Mesendoderm (in vitro differentiated cells): ENCODE measurements around the gene RNPS1.

Experiments
- DNase-seq: peaks from one replicate; pipeline ENCODE4 v3.0.0; 2013
- H2AK5ac ChIP-seq: 2 replicates; pipeline ENCODE4 v1.6.1; 2013; ENCODE audit warnings: low read length, inconsistent platforms
- H2BK120ac ChIP-seq: 2 replicates; pipeline ENCODE4 v1.6.1; 2013; ENCODE audit warnings: low read depth, mild to moderate bottlenecking, low read length, moderate library complexity, mixed read lengths
- H2BK15ac ChIP-seq: replicated peaks from 2 replicates; pipeline ENCODE4 v1.6.1; 2013; ENCODE audit warnings: low read depth, mild to moderate bottlenecking, moderate library complexity
- H2BK5ac ChIP-seq: 2 replicates; pipeline ENCODE4 v1.6.1; 2013; ENCODE audit warnings: low read length, inconsistent platforms
- H3K18ac ChIP-seq: 2 replicates; pipeline ENCODE4 v1.6.1; 2013; ENCODE audit warnings: mild to moderate bottlenecking, low read length, mixed read lengths
- H3K23ac ChIP-seq: one replicate; pipeline ENCODE4 v1.6.1; 2013; ENCODE audit warnings: low read length
- H3K27ac ChIP-seq: 2 replicates; pipeline ENCODE4 v1.5.1; 2013; ENCODE audit warnings: low read depth, mild to moderate bottlenecking, inconsistent platforms, low read length, moderate library complexity
- H3K27me3 ChIP-seq: 2 replicates; pipeline ENCODE4 v1.6.1; 2013; ENCODE audit warnings: low read length, control low read depth, mild to moderate bottlenecking, inconsistent platforms; ENCODE audit not compliant: insufficient read depth, poor library complexity
- H3K36me3 ChIP-seq: 2 replicates; pipeline ENCODE4 v1.6.1; 2013; ENCODE audit warnings: low read length, inconsistent platforms; ENCODE audit not compliant: control insufficient read depth, insufficient read depth
- H3K4ac ChIP-seq: one replicate; pipeline ENCODE4 v1.6.1; 2013; ENCODE audit warnings: low read depth, mild to moderate bottlenecking, low read length, moderate library complexity
- H3K4me1 ChIP-seq: 2 replicates; pipeline ENCODE4 v1.6.1; 2013; ENCODE audit warnings: low read depth, low read length, inconsistent platforms; ENCODE audit not compliant: control insufficient read depth
- H3K4me2 ChIP-seq: 2 replicates; pipeline ENCODE4 v1.6.1; 2013; ENCODE audit warnings: low read length
- H3K4me3 ChIP-seq: 2 replicates; pipeline ENCODE4 v1.5.1; 2013; ENCODE audit warnings: mild to moderate bottlenecking, low read length
- H3K56ac ChIP-seq: one replicate; pipeline ENCODE4 v1.6.1; 2013; ENCODE audit warnings: low read length
- H3K79me1 ChIP-seq: 2 replicates; pipeline ENCODE4 v1.6.1; 2013; ENCODE audit warnings: low read length, inconsistent platforms
- H3K79me2 ChIP-seq: 2 replicates; pipeline ENCODE4 v1.6.1; 2013; ENCODE audit warnings: mild to moderate bottlenecking, low read length; ENCODE audit not compliant: control insufficient read depth, insufficient read depth
- H3K9ac ChIP-seq: 2 replicates; pipeline ENCODE4 v1.6.1; 2013; ENCODE audit warnings: low read length, inconsistent platforms
- H4K5ac ChIP-seq: one replicate; pipeline ENCODE4 v1.6.1; 2013; ENCODE audit warnings: low read length
- H4K8ac ChIP-seq: one replicate; pipeline ENCODE4 v1.6.1; 2013; ENCODE audit warnings: low read depth, mild to moderate bottlenecking, control low read depth, low read length, moderate library complexity
- WGBS: extraction: QIAGEN DNeasy Blood & Tissue Kit; methylation state at CpG from one replicate; pipeline ENCODE4 v1.1.7; 2013; ENCODE audit warnings: low lambda C conversion rate, missing lambda C conversion rate; ENCODE audit not compliant: insufficient coverage; ENCODE audit errors: extremely low coverage; 5-methylcytosine and 5-hydroxymethylcytosine counted together

Gene RNPS1

GRCh38 chr16:2213817-2214718 lies 53.9 kb downstream of the RNPS1 start:
- peak overlapping the region; percentile 72 for H3K27ac ChIP-seq

GRCh38 chr16:2212362-2213324 lies 55.3 kb downstream of the RNPS1 start:
- no peak overlapping the region for H3K18ac ChIP-seq
- no CpG with 5 or more reads among the region's 19 CpGs for WGBS
- H3K27ac ChIP-seq: no peak overlapping the region
- H3K27me3 ChIP-seq: no peaks in the 10 kb centered on the region
- H3K4me3 ChIP-seq: no peak overlapping the region
- peak overlapping the region; percentile 85 for H3K4me2 ChIP-seq
- H3K9ac ChIP-seq: peak overlapping the region; percentile 98
- H4K8ac ChIP-seq: no peak overlapping the region
- no peak overlapping the region for H2AK5ac ChIP-seq
- peak; percentile 41 for DNase-seq
- H2BK15ac ChIP-seq: no peak overlapping the region
- no peak overlapping the region for H3K23ac ChIP-seq
- H3K4ac ChIP-seq: no peak overlapping the region
- H2BK5ac ChIP-seq: no peak overlapping the region
- no peak overlapping the region for H2BK120ac ChIP-seq
- H4K5ac ChIP-seq: no peak overlapping the region
- H3K36me3 ChIP-seq: peaks cover 6% of the 10 kb centered on the region
- H3K79me2 ChIP-seq: peaks cover 24% of the 10 kb centered on the region
- peaks cover 3% of the 10 kb centered on the region for H3K4me1 ChIP-seq
- peak overlapping the region; percentile 51 for H3K56ac ChIP-seq
- peaks cover 12% of the 10 kb centered on the region for H3K79me1 ChIP-seq

More at GRCh38 chr16:2213817-2214718, 53.9 kb downstream of the RNPS1 start:
- Histone ChIP-seq H2BK120ac (no peak overlapping the region), H3K27me3 (no peaks in the 10 kb centered on the region), H3K18ac (peak overlapping the region; percentile 82), H2AK5ac (no peak overlapping the region), H3K9ac (peak overlapping the region; percentile 98), H3K56ac (peak overlapping the region; percentile 99), H4K5ac (no peak overlapping the region), H3K4me2 (peak overlapping the region; percentile 85), H4K8ac (no peak overlapping the region), H3K79me1 (peaks cover 12% of the 10 kb centered on the region), H2BK5ac (peak overlapping the region; percentile 82), H3K4me1 (peaks cover 3% of the 10 kb centered on the region), H3K79me2 (peaks cover 24% of the 10 kb centered on the region), H3K4me3 (peak overlapping the region; percentile 95), H2BK15ac (no peak overlapping the region), H3K4ac (peak overlapping the region; percentile 97), H3K23ac (no peak overlapping the region), H3K36me3 (peaks cover 3% of the 10 kb centered on the region)
- peak; percentile 47 for DNase-seq
- no CpG with 5 or more reads among the region's 98 CpGs for WGBS

- peaks cover 12% of the 10 kb centered on the region for H3K79me1 ChIP-seq
- no peak for DNase-seq
- H2AK5ac ChIP-seq: no peak overlapping the region
- H3K4me1 ChIP-seq: peaks cover 3% of the 10 kb centered on the region
- no peak overlapping the region for H3K4me2 ChIP-seq
- no peak overlapping the region for H3K27ac ChIP-seq
- H2BK15ac ChIP-seq: no peak overlapping the region
- no peak overlapping the region for H4K5ac ChIP-seq
- H3K79me2 ChIP-seq: peaks cover 24% of the 10 kb centered on the region
- H2BK120ac ChIP-seq: no peak overlapping the region
- no peak overlapping the region for H2BK5ac ChIP-seq
- no peak overlapping the region for H3K23ac ChIP-seq
- H3K4ac ChIP-seq: no peak overlapping the region
- no CpG with 5 or more reads among the region's 11 CpGs for WGBS
- peaks cover 6% of the 10 kb centered on the region for H3K36me3 ChIP-seq
- H3K4me3 ChIP-seq: no peak overlapping the region
- no peak overlapping the region for H3K56ac ChIP-seq
- no peak overlapping the region for H4K8ac ChIP-seq
- no peak overlapping the region for H3K9ac ChIP-seq
- H3K18ac ChIP-seq: no peak overlapping the region
- H3K27me3 ChIP-seq: no peaks in the 10 kb centered on the region
Observed at GRCh38 chr16:2211923-2212347, 56.0 kb downstream of the RNPS1 start.

DNA sequence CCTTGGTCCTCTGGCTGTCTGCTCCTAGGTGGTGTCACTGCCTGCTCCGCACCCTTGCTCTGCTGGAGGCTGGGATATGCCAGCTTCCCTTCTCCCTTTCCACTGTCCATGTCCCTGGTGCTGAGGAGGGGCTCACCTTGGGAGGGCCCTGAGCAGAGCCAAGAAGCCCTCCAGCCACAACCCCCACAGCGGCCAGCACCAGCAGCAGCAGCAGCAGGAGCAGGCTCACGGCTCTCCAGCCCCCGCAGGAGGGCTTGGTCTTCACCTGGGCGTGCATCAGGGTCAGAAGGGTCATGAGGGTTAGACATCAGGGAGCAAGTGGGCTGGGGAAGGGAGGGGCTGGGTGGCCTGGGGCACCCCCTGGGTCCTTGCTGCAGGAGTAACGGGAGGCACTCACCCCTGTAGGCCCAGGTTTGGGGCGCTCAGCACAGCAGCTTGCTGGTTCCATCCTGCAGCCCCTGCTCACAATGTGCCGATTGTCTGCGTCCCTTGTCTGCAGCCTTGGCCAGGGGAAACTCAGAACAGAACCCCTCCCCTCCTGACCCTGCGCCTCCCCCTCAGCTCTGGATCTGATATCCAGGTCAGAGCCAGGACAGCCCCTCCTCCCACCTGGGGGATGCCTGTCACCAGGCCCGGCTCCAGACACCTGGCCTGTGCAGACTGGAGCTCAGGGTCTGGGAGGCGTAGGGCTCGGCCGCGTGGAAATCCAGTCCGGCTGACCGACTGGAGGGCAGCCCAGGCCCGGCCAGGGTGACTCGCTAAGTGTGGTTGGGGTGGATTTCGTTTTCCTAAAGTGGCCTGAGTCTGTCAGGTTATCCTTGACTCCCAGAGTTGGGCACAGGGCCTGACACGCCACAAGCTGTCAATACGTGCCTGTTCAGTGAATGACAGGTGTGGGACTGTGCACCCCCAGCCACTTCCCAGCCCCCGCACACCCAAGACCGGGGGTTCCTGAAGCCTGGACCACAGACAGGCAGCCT lies 57.2 kb downstream of the RNPS1 start, which contains the start of gene BRICD5:
Gene BRICD5 (minus strand): TSS at position 478 of the 980 bp plus-strand sequence. CDS start 30 bp downstream, at position 448.
- Histone ChIP-seq H4K8ac (no peak within 1 kb of the TSS), H2BK15ac (no peak within 1 kb of the TSS), H3K23ac (no peak within 1 kb of the TSS), H3K36me3 (peaks cover 6% of the 10 kb centered on the region), H3K4me1 (peaks cover 3% of the 10 kb centered on the region), H3K4ac (no peak within 1 kb of the TSS), H3K27ac (no peak within 1 kb of the TSS), H2BK120ac (no peak within 1 kb of the TSS), H3K4me2 (no peak within 1 kb of the TSS), H3K9ac (no peak within 1 kb of the TSS), H3K79me2 (peaks cover 24% of the 10 kb centered on the region), H2AK5ac (no peak within 1 kb of the TSS), H3K4me3 (no peak within 1 kb of the TSS), H3K56ac (no peak within 1 kb of the TSS), H2BK5ac (no peak within 1 kb of the TSS), H4K5ac (no peak within 1 kb of the TSS), H3K18ac (no peak within 1 kb of the TSS), H3K27me3 (no peaks in the 10 kb centered on the region), H3K79me1 (peaks cover 15% of the 10 kb centered on the region)
- peak; percentile 47 for DNase-seq
- WGBS: no CpG with 5 or more reads among the region's 24 CpGs

- no peak overlapping the region for H2AK5ac ChIP-seq
- H3K79me2 ChIP-seq: peaks cover 24% of the 10 kb centered on the region
- H3K27ac ChIP-seq: no peak overlapping the region
- no peak overlapping the region for H2BK5ac ChIP-seq
- no peak overlapping the region for H3K4me3 ChIP-seq
- no peak overlapping the region for H4K5ac ChIP-seq
- H3K56ac ChIP-seq: no peak overlapping the region
- no peak overlapping the region for H4K8ac ChIP-seq
- no peak for DNase-seq
- peaks cover 3% of the 10 kb centered on the region for H3K4me1 ChIP-seq
- no peak overlapping the region for H3K4me2 ChIP-seq
- H3K27me3 ChIP-seq: no peaks in the 10 kb centered on the region
- H2BK15ac ChIP-seq: no peak overlapping the region
- H3K18ac ChIP-seq: no peak overlapping the region
- no peak overlapping the region for H3K23ac ChIP-seq
- no peak overlapping the region for H2BK120ac ChIP-seq
- peaks cover 6% of the 10 kb centered on the region for H3K36me3 ChIP-seq
- H3K79me1 ChIP-seq: peaks cover 15% of the 10 kb centered on the region
- H3K4ac ChIP-seq: no peak overlapping the region
- WGBS: no CpG with 5 or more reads among the region's 17 CpGs
- H3K9ac ChIP-seq: no peak overlapping the region
Observed at GRCh38 chr16:2210009-2210332, 58.0 kb downstream of the RNPS1 start.
